Stomach smooth muscle (tissue), 2 donors: Measurements from ENCODE around the gene HGD.

Source experiments
- H3K27ac ChIP-seq: one replicate; pipeline ENCODE4 v1.7.0; 2013; ENCODE audit warnings: mild to moderate bottlenecking, low read length, inconsistent platforms
- H3K27me3 ChIP-seq, 2 donors: one replicate each; pipeline ENCODE4 v1.7.0; 2013; ENCODE audit warnings: low read length in 2 of 2; ENCODE audit not compliant: insufficient read depth in 2 of 2, control insufficient read depth in 1 of 2
- H3K36me3 ChIP-seq, 2 donors: one replicate each; pipeline ENCODE4 v1.7.0; 2013; ENCODE audit warnings: low read length in 2 of 2; ENCODE audit not compliant: control insufficient read depth in 2 of 2, insufficient read depth in 2 of 2
- H3K4me1 ChIP-seq: one replicate; pipeline ENCODE4 v1.7.0; 2013; ENCODE audit warnings: low read length; ENCODE audit not compliant: control insufficient read depth, insufficient read depth
- H3K4me3 ChIP-seq, 2 donors: one replicate each; pipeline ENCODE4 v1.7.0; 2013; ENCODE audit warnings: low read length in 2 of 2
- H3K9ac ChIP-seq, 2 donors: one replicate each; pipeline ENCODE4 v1.7.0; 2013; ENCODE audit warnings: low read length in 2 of 2, mild to moderate bottlenecking in 1 of 2
- H3K9me3 ChIP-seq, 2 donors: one replicate each; pipeline ENCODE4 v1.7.0; 2013; ENCODE audit warnings: low read length in 2 of 2; ENCODE audit not compliant: control insufficient read depth in 2 of 2
- donor health status: healthy.
- donor health status: Pancreatic carcinoma.

HGD gene

GRCh38 chr3:120614765-120615164 lies 67.3 kb downstream of the HGD start:
- Histone ChIP-seq H3K9me3 (no peaks in the 10 kb centered on the region), H3K4me1 (no peaks in the 10 kb centered on the region), H3K4me3 (no peak overlapping the region), H3K27me3 (no peaks in the 10 kb centered on the region), H3K27ac (no peak overlapping the region), H3K9ac (no peak overlapping the region), H3K36me3 (no peaks in the 10 kb centered on the region)

GRCh38 chr3:120608506-120608905 lies 73.5 kb downstream of the HGD start:
- no peaks in the 10 kb centered on the region for H3K27me3 ChIP-seq
- no peak overlapping the region for H3K27ac ChIP-seq

GRCh38 chr3:120604784-120605183 lies 77.3 kb downstream of the HGD start:
- Histone ChIP-seq H3K4me3 (no peak overlapping the region), H3K9me3 (no peaks in the 10 kb centered on the region), H3K9ac (no peak overlapping the region), H3K27me3 (no peaks in the 10 kb centered on the region), H3K36me3 (peaks cover 10 to 14% of the 10 kb centered on the region in 2 donors), H3K27ac (no peak overlapping the region), H3K4me1 (no peaks in the 10 kb centered on the region)

More at GRCh38 chr3:120608506-120608905, 73.5 kb downstream of the HGD start:
- H3K36me3 ChIP-seq = no peaks in the 10 kb centered on the region
- H3K4me3 ChIP-seq = no peak overlapping the region
- H3K9me3 ChIP-seq = no peaks in the 10 kb centered on the region
- no peaks in the 10 kb centered on the region for H3K4me1 ChIP-seq
- no peak overlapping the region for H3K9ac ChIP-seq

- H3K4me3 ChIP-seq = no peak overlapping the region
- H3K9me3 ChIP-seq = no peaks in the 10 kb centered on the region
- H3K27me3 ChIP-seq = no peaks in the 10 kb centered on the region
- H3K9ac ChIP-seq = no peak overlapping the region
- H3K27ac ChIP-seq = no peak overlapping the region
- peaks cover 10 to 14% of the 10 kb centered on the region in 2 donors for H3K36me3 ChIP-seq
- H3K4me1 ChIP-seq = no peaks in the 10 kb centered on the region
These were observed 77.7 kb downstream of the HGD start for GRCh38 chr3:120604382-120604781.

- Histone ChIP-seq H3K9me3 (no peaks in the 10 kb centered on the region), H3K9ac (no peak overlapping the region), H3K4me1 (peaks cover under 1% of the 10 kb centered on the region), H3K27me3 (no peaks in the 10 kb centered on the region), H3K4me3 (no peak overlapping the region), H3K36me3 (peaks cover 16 to 20% of the 10 kb centered on the region in 2 donors), H3K27ac (no peak overlapping the region)
These were observed 79.4 kb downstream of the HGD start for GRCh38 chr3:120602682-120603081.

GRCh38 chr3:120601554-120601953 lies 80.5 kb downstream of the HGD start:
- Histone ChIP-seq H3K36me3 (peaks cover 16 to 20% of the 10 kb centered on the region in 2 donors), H3K9me3 (no peaks in the 10 kb centered on the region), H3K4me1 (peaks cover 8% of the 10 kb centered on the region), H3K27ac (no peak overlapping the region), H3K9ac (no peak overlapping the region), H3K27me3 (no peaks in the 10 kb centered on the region), H3K4me3 (no peak overlapping the region)

- no peak overlapping the region for H3K27ac ChIP-seq
- H3K4me3 ChIP-seq = no peak overlapping the region
- H3K27me3 ChIP-seq = no peaks in the 10 kb centered on the region
These were observed 82.8 kb downstream of the HGD start for GRCh38 chr3:120599211-120599610.

GRCh38 chr3:120597445-120598049 lies 84.5 kb downstream of the HGD start:
- Histone ChIP-seq H3K36me3 (peaks cover 13 to 16% of the 10 kb centered on the region in 2 donors), H3K27me3 (no peaks in the 10 kb centered on the region), H3K4me3 (peak overlapping the region; percentile 54 to 75), H3K27ac (no peak overlapping the region), H3K9ac (peak overlapping the region in 1 of 2 donors; percentile 46), H3K9me3 (no peaks in the 10 kb centered on the region), H3K4me1 (peaks cover 12% of the 10 kb centered on the region)

More at GRCh38 chr3:120599211-120599610, 82.8 kb downstream of the HGD start:
- peaks cover 12% of the 10 kb centered on the region for H3K4me1 ChIP-seq
- no peak overlapping the region for H3K9ac ChIP-seq
- H3K9me3 ChIP-seq = no peaks in the 10 kb centered on the region
- peaks cover 16 to 20% of the 10 kb centered on the region in 2 donors for H3K36me3 ChIP-seq

GRCh38 chr3:120596853-120597223 lies 85.2 kb downstream of the HGD start:
- Histone ChIP-seq H3K9ac (peak overlapping the region; percentile 97 to 100), H3K9me3 (no peaks in the 10 kb centered on the region), H3K4me1 (peaks cover 12% of the 10 kb centered on the region), H3K4me3 (peak overlapping the region; percentile 92 to 98), H3K27me3 (no peaks in the 10 kb centered on the region), H3K36me3 (peaks cover 11% of the 10 kb centered on the region in 2 donors), H3K27ac (peak overlapping the region; percentile 88)

- no peaks in the 10 kb centered on the region for H3K9me3 ChIP-seq
- peaks cover 12% of the 10 kb centered on the region for H3K4me1 ChIP-seq
- H3K36me3 ChIP-seq = peaks cover 7 to 11% of the 10 kb centered on the region in 2 donors
- H3K27ac ChIP-seq = peak within 1 kb of the TSS; percentile 88
- H3K9ac ChIP-seq = peak within 1 kb of the TSS; percentile 97 to 100
- H3K4me3 ChIP-seq = peak within 1 kb of the TSS; percentile 92 to 98
- no peaks in the 10 kb centered on the region for H3K27me3 ChIP-seq
These were observed 85.8 kb downstream of the HGD start, which contains the start of gene NDUFB4 for GRCh38 chr3:120596116-120596852. Gene NDUFB4 (plus strand): TSS chr3:120596336. CDS start chr3:120596360, 24 bp downstream.

GRCh38 chr3:120595788-120596115 lies 86.3 kb downstream of the HGD start:
- Histone ChIP-seq H3K9ac (peak overlapping the region; percentile 97 to 100), H3K27ac (peak overlapping the region; percentile 88), H3K36me3 (peaks cover 7 to 9% of the 10 kb centered on the region in 2 donors)

More at GRCh38 chr3:120595788-120596115, 86.3 kb downstream of the HGD start:
- H3K4me3 ChIP-seq = peak overlapping the region; percentile 92 to 98
- H3K27me3 ChIP-seq = no peaks in the 10 kb centered on the region
- no peaks in the 10 kb centered on the region for H3K9me3 ChIP-seq
- H3K4me1 ChIP-seq = peaks cover 12% of the 10 kb centered on the region
